Karpas-422 (cell line): Measurements from ENCODE around the gene SMTNL2. TPM values are rescaled to one million over a fixed set of nuclear protein-coding genes. Genes with fewer than 3 reads are reported as not detected.
"Not testable (repeated sequence)": the region's sequence is repeated elsewhere in the genome, so short reads cannot be mapped to it uniquely, and the experiment has no call there.

Experiments
- DNase-seq: peaks from one replicate; pipeline ENCODE4 v3.0.0-alpha.2; 2015
- H2AFZ ChIP-seq: fragments of 200-600 bp; sonication (generic); 2 replicates; pipeline ENCODE4 v1.6.1; 2014; ENCODE audit warnings: antibody characterized with exemption, low read length, mixed read lengths
- H3K27ac ChIP-seq: fragments of 200-600 bp; sonication (generic); 2 replicates; pipeline ENCODE4 v1.5.1; 2014; ENCODE audit warnings: mild to moderate bottlenecking, low read length, moderate library complexity
- H3K27me3 ChIP-seq: fragments of 200-600 bp; sonication (generic); 2 replicates; pipeline ENCODE4 v1.6.1; 2014; ENCODE audit warnings: low read length, mixed read lengths
- H3K36me3 ChIP-seq: fragments of 200-600 bp; sonication (generic); 2 replicates; pipeline ENCODE4 v1.6.1; 2014; ENCODE audit warnings: low read length, mixed read lengths; ENCODE audit not compliant: insufficient read depth
- H3K4me1 ChIP-seq: fragments of 200-600 bp; sonication (generic); 2 replicates; pipeline ENCODE4 v1.6.1; 2014; ENCODE audit warnings: mild to moderate bottlenecking, low read length, mixed read lengths
- H3K4me2 ChIP-seq: fragments of 200-600 bp; sonication (generic); 2 replicates; pipeline ENCODE4 v1.6.1; 2014; ENCODE audit warnings: low read length, low read depth, mild to moderate bottlenecking; ENCODE audit not compliant: poor library complexity, severe bottlenecking
- H3K4me3 ChIP-seq: fragments of 200-600 bp; sonication (generic); 2 replicates; pipeline ENCODE4 v1.5.1; 2014; ENCODE audit warnings: mild to moderate bottlenecking, antibody characterized with exemption, low read length, mixed read lengths
- H3K79me2 ChIP-seq: fragments of 200-600 bp; sonication (generic); 2 replicates; pipeline ENCODE4 v1.6.1; 2014; ENCODE audit warnings: mild to moderate bottlenecking, low read length, mixed read lengths
- H3K9ac ChIP-seq: fragments of 200-600 bp; sonication (generic); 2 replicates; pipeline ENCODE4 v1.6.0; 2014; ENCODE audit warnings: low read length
- H3K9me2 ChIP-seq: fragments of 200-600 bp; sonication (generic), shearing (Covaris generic); replicated peaks from 2 replicates; pipeline ENCODE4 v1.6.0; 2014; ENCODE audit warnings: mild to moderate bottlenecking, low read length, moderate library complexity; ENCODE audit not compliant: insufficient read depth
- H3K9me3 ChIP-seq: fragments of 300-700, 200-600 bp; sonication (generic); 2 replicates; pipeline ENCODE4 v1.6.1; 2014; ENCODE audit warnings: low read length, mixed read lengths
- H4K20me1 ChIP-seq: fragments of 200-600 bp; sonication (generic); 2 replicates; pipeline ENCODE4 v1.6.1; 2014; ENCODE audit warnings: mild to moderate bottlenecking, antibody characterized with exemption, low read length, low read depth; ENCODE audit not compliant: insufficient read depth
- total RNA-seq: library from RNA; depleted of rRNA; stranded (reverse); fragments of >200 nt; shearing (Covaris generic); gene quantifications from 2 replicates; pipeline ENCODE4 v1.2.3, GENCODE V29; 2014; ENCODE audit warnings: low replicate concordance

Gene SMTNL2
- total RNA-seq, 1 experiment from 2014 or later = 0.45 TPM

GRCh38 chr17:4616476-4616875, 32.1 kb downstream of the SMTNL2 start:
- H3K9me2 ChIP-seq = no peaks in the 10 kb centered on the region
- no peak overlapping the region for H2AFZ ChIP-seq
- H3K9ac ChIP-seq = no peak overlapping the region
- no peaks in the 10 kb centered on the region for H3K9me3 ChIP-seq
- H3K36me3 ChIP-seq = no peaks in the 10 kb centered on the region
- no peaks in the 10 kb centered on the region for H3K27me3 ChIP-seq
- no peak overlapping the region for H3K27ac ChIP-seq
- H3K4me3 ChIP-seq = no peak overlapping the region
- no peaks in the 10 kb centered on the region for H3K79me2 ChIP-seq
- H4K20me1 ChIP-seq = no peaks in the 10 kb centered on the region
- H3K4me1 ChIP-seq = no peaks in the 10 kb centered on the region
- no peak for DNase-seq
- H3K4me2 ChIP-seq = no peak overlapping the region

- Histone ChIP-seq H4K20me1 (no peaks in the 10 kb centered on the region), H3K9me2 (no peaks in the 10 kb centered on the region), H3K4me2 (no peak overlapping the region), H3K4me3 (no peak overlapping the region), H3K27me3 (no peaks in the 10 kb centered on the region), H3K36me3 (no peaks in the 10 kb centered on the region), H3K9ac (no peak overlapping the region), H2AFZ (no peak overlapping the region), H3K4me1 (no peaks in the 10 kb centered on the region), H3K9me3 (no peaks in the 10 kb centered on the region), H3K27ac (no peak overlapping the region), H3K79me2 (no peaks in the 10 kb centered on the region)
- no peak for DNase-seq
Observed at GRCh38 chr17:4617090-4617489, 32.8 kb downstream of the SMTNL2 start.

GRCh38 chr17:4617590-4618351, 33.4 kb downstream of the SMTNL2 start:
- no peak for DNase-seq
- no peak overlapping the region for H3K4me3 ChIP-seq
- H3K9me2 ChIP-seq = no peaks in the 10 kb centered on the region
- no peaks in the 10 kb centered on the region for H3K9me3 ChIP-seq
- no peaks in the 10 kb centered on the region for H4K20me1 ChIP-seq
- no peaks in the 10 kb centered on the region for H3K4me1 ChIP-seq
- no peaks in the 10 kb centered on the region for H3K79me2 ChIP-seq
- no peaks in the 10 kb centered on the region for H3K27me3 ChIP-seq
- no peak overlapping the region for H3K9ac ChIP-seq
- H2AFZ ChIP-seq = no peak overlapping the region
- no peak overlapping the region for H3K27ac ChIP-seq
- H3K36me3 ChIP-seq = no peaks in the 10 kb centered on the region
- no peak overlapping the region for H3K4me2 ChIP-seq

- no peaks in the 10 kb centered on the region for H3K36me3 ChIP-seq
- H3K9me3 ChIP-seq = no peaks in the 10 kb centered on the region
- no peaks in the 10 kb centered on the region for H4K20me1 ChIP-seq
- DNase-seq = no peak
- H2AFZ ChIP-seq = no peak overlapping the region
- no peak overlapping the region for H3K9ac ChIP-seq
- H3K4me2 ChIP-seq = no peak overlapping the region
- H3K4me3 ChIP-seq = no peak overlapping the region
- no peak overlapping the region for H3K27ac ChIP-seq
- no peaks in the 10 kb centered on the region for H3K4me1 ChIP-seq
- H3K9me2 ChIP-seq = no peaks in the 10 kb centered on the region
- H3K27me3 ChIP-seq = no peaks in the 10 kb centered on the region
- H3K79me2 ChIP-seq = no peaks in the 10 kb centered on the region
Observed at GRCh38 chr17:4620531-4621101, 36.3 kb downstream of the SMTNL2 start.

- no peak overlapping the region for H3K4me3 ChIP-seq
- no peak for DNase-seq
- no peak overlapping the region for H2AFZ ChIP-seq
- H3K4me2 ChIP-seq = no peak overlapping the region
- H3K27ac ChIP-seq = no peak overlapping the region
- no peaks in the 10 kb centered on the region for H3K79me2 ChIP-seq
- no peaks in the 10 kb centered on the region for H3K4me1 ChIP-seq
- H3K9me2 ChIP-seq = no peaks in the 10 kb centered on the region
- no peaks in the 10 kb centered on the region for H3K27me3 ChIP-seq
- H3K9me3 ChIP-seq = no peaks in the 10 kb centered on the region
- no peak overlapping the region for H3K9ac ChIP-seq
- no peaks in the 10 kb centered on the region for H4K20me1 ChIP-seq
- no peaks in the 10 kb centered on the region for H3K36me3 ChIP-seq
Observed at GRCh38 chr17:4622375-4622774, 38.0 kb downstream of the SMTNL2 start.

GRCh38 chr17:4623249-4623648, 38.9 kb downstream of the SMTNL2 start:
- no peak for DNase-seq
- Histone ChIP-seq H3K27ac (no peak overlapping the region), H3K79me2 (no peaks in the 10 kb centered on the region), H3K4me3 (no peak overlapping the region), H2AFZ (no peak overlapping the region), H3K4me1 (no peaks in the 10 kb centered on the region), H4K20me1 (no peaks in the 10 kb centered on the region), H3K9me3 (no peaks in the 10 kb centered on the region), H3K4me2 (no peak overlapping the region), H3K36me3 (no peaks in the 10 kb centered on the region), H3K27me3 (no peaks in the 10 kb centered on the region), H3K9me2 (no peaks in the 10 kb centered on the region), H3K9ac (no peak overlapping the region)

GRCh38 chr17:4624451-4624911, 40.2 kb downstream of the SMTNL2 start:
- H3K27me3 ChIP-seq = not testable (repeated sequence)

GRCh38 chr17:4625181-4625617, 40.9 kb downstream of the SMTNL2 start:
- no peaks in the 10 kb centered on the region for H3K79me2 ChIP-seq
- no peak overlapping the region for H3K9ac ChIP-seq
- no peaks in the 10 kb centered on the region for H3K4me1 ChIP-seq
- no peaks in the 10 kb centered on the region for H3K27me3 ChIP-seq
- no peaks in the 10 kb centered on the region for H3K9me3 ChIP-seq
- H3K4me3 ChIP-seq = no peak overlapping the region
- H3K27ac ChIP-seq = no peak overlapping the region
- H3K9me2 ChIP-seq = no peaks in the 10 kb centered on the region
- no peak overlapping the region for H2AFZ ChIP-seq
- no peak overlapping the region for H3K4me2 ChIP-seq
- DNase-seq = no peak
- no peaks in the 10 kb centered on the region for H4K20me1 ChIP-seq
- no peaks in the 10 kb centered on the region for H3K36me3 ChIP-seq

More at GRCh38 chr17:4624451-4624911, 40.2 kb downstream of the SMTNL2 start:
- H3K9ac ChIP-seq, H2AFZ ChIP-seq, H3K9me3 ChIP-seq, H3K9me2 ChIP-seq, H3K36me3 ChIP-seq, DNase-seq, H3K4me2 ChIP-seq, H3K4me3 ChIP-seq, H3K27ac ChIP-seq, H3K79me2 ChIP-seq, H4K20me1 ChIP-seq, H3K4me1 ChIP-seq: not testable (repeated sequence)
